Dermis microvascular lymphatic vessel endothelial cell (primary cell): Measurements from ENCODE around the gene COL25A1. TPM values are rescaled to one million over a fixed set of nuclear protein-coding genes. Genes with fewer than 3 reads are reported as not detected.
A peak's percentile ranks its signal among the peaks of the same experiment; 100 is the strongest.

ENCODE experiments used
- DNase-seq, 2 donors: peaks; one replicate each; pipeline versions ENCODE4 v3.0.0 to v3.0.0-alpha.2; 2010; ENCODE audit warnings: low read depth in 2 of 2
- total RNA-seq: library from RNA; depleted of rRNA; stranded (reverse); fragments of >200 nt; gene quantifications from 2 replicates; pipeline ENCODE4 v1.2.1, GENCODE V29; 2014

The COL25A1 gene
- total RNA-seq, 1 donor from 2014 or later: 0.13 TPM

DNA sequence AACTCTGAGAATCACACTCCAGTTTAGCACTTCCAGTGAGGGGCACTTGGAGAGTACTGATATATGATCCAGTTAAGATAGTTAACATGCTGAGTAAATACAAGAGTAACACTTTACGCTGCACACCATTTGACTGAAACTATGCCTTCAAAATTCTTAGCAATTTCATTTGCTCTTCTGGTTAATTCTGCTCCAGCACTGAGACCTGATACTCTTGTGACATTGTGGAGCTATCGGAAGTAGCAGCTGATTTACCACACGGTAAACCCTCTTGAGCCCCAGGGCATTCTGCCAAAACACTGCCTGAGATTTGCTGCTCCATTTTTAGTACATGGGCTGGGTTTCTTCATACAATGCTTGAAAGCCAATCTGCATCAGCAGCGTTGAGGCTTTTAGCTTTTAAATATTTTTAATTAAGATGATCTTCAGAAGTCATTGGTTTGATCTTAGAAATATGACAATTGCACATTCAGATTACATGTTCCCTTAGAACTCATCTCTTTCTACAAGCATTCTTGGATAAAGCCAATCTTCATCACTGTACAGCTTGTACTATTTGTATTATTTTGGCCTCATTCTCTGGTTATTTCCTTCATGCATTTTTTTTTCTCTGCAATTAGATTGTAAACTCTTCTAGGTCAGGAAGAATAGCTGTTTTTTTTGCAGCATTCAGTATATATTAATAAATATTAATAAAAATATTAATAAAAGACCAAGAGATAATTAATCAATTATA lies 471.8 kb downstream of the COL25A1 start:
- DNase-seq: no peak

GRCh38 chr4:108829966-108830492 lies 472.4 kb downstream of the COL25A1 start:
- no peak for DNase-seq

DNA sequence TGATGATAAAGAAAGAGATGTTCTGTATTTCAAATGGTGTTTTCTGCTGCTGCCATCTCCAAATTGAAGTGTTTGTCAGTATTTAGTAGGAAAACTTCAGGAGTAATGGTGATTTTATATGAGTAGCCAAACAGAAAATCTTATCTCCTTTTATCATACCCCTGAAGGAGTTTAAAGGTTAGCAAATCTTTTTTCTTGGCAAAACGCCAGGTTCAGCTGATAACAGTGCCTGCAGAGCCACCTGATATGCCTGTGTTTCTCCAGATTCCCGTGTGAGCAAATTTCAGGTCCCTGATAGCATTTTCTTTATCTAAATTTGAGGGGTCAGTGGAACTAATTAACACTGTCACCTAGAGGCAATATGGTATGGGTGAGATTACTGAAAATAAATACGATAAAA lies 473.8 kb downstream of the COL25A1 start:
- no peak for DNase-seq

- no peak for DNase-seq
These were observed 476.7 kb downstream of the COL25A1 start for GRCh38 chr4:108825737-108826136.

GRCh38 chr4:108821351-108821930 lies 481.0 kb downstream of the COL25A1 start:
- DNase-seq: no peak

DNA sequence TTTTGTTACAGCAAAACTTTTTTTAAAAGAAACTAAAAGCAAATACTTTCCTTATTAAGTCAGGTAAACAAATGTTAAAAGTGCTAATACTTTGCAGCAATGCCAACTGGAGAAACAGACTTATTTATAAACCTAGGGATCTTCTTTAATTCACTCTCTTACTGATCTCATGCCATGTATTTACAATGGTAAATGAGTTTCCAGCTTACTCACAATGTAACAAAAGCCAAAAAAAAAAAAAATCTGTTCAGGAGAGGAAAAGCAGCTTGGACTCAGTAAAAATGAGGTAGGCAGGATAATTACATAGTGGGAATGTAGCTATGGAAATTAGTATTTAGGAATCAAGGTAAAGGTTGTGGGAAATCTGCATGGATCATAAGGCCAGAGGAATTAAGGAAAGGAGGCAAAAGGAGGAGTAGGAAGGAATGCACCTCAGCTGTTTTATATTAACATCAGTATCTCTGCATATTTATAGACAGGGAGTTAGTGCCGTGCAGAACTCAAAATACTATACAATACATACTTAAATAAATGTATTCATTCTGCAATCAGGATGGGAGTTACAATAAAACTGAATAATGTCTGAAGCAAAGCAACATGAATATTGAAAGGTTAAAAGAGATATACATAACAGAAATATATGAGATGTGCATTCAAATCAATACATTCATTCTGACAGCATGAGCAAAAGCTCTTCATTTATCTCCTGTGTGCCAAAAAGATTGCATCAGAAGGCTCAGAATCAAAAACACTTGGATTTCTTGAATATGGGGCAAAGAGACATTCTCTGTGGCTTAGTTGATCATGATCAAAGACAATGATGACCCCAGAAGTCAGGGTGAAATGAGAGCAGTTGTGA lies 481.7 kb downstream of the COL25A1 start:
- no peak for DNase-seq

GRCh38 chr4:108814326-108814725 lies 488.1 kb downstream of the COL25A1 start:
- DNase-seq: no peak

DNA sequence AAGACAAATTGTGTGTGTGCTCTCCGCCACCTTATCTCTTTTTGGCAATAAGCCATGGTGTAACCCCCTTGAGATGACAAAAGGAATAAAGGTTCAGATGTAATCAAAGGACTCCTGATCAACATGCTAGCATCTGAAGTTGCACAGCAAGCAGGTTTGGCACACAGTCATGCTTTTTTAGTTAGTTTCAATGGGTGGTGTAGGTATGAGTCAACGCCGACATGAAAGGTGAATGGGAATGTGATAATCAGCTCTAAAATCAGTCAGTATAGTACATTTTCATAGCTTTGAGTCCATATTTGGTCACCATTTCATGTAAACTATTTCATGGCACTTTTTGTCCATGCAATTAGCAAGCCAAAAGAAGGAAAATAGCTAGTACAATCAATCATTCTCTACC lies 489.2 kb downstream of the COL25A1 start:
- no peak for DNase-seq

DNA sequence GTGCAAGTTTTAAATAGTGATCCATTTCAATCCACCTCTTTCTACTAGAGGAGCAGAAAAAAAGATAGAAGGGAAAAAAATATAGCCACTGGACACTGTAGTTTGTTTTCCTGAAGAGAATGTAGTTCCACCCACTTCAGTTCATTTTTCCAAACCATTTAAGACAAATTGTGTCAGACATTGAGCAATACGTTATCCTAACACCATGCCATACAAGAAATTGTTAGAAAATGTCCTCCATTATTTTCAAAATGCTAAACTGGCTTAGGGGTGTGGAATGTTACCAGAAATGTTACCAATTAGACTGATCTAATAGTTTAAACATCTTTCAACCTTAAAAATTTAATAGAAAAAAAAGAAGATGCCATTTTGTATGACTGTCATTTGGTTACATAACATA lies 491.0 kb downstream of the COL25A1 start:
- DNase-seq: no peak

GRCh38 chr4:108810087-108810486 lies 492.4 kb downstream of the COL25A1 start:
- DNase-seq: no peak

DNA sequence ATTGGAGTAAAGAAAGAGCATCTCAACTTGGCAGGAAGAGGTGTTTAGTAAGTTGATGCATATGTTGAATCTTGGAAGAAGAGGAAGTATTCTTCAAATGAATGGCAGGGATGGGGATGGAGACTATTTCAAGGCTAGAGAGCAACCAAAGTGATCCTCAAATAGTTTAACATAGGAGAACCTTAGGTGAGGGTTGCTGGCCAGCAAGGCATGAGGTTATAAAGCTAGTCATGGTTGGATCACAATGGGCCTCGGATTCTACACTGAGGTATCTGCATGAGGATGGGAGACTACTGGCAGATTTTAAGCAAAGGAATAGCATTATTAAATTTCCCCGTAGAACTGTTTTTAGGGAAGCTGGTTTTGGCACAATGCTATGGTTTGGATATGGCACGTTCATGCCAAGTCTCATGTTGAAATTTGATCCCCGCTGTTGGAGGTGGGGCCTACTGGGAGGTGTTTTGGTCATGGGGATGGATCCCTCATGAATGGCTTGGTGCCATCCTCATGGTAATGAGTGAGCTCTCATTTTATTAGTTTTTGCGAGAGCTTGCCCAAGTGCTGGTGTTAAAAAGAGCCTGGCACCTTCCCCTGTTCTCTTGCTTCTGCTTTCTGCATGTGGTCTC lies 497.7 kb downstream of the COL25A1 start:
- no peak for DNase-seq

- DNase-seq: no peak
These were observed 503.2 kb downstream of the COL25A1 start for GRCh38 chr4:108799306-108799705.

DNA sequence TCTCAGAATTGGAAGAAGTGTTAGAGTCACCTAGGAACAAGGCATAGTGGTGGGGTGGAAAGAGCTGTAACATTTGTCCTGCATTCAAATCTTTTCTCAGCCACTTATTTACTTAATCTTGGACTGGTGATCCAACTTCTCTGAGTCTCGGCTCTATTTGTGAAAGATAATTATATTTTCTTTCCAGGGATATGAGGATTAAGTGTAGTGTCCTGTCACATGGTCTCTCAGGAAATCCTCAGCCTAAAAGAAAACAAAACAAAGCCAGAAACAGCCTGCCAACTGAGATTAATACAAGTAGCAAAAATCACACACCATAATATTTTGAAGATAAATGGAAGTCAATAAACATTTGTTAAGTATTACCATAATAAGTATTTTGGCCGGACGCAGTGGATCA lies 506.3 kb downstream of the COL25A1 start:
- DNase-seq: peak in 1 of 2 donors; percentile 65

- DNase-seq: no peak
These were observed 506.7 kb downstream of the COL25A1 start for GRCh38 chr4:108795733-108796132.

DNA sequence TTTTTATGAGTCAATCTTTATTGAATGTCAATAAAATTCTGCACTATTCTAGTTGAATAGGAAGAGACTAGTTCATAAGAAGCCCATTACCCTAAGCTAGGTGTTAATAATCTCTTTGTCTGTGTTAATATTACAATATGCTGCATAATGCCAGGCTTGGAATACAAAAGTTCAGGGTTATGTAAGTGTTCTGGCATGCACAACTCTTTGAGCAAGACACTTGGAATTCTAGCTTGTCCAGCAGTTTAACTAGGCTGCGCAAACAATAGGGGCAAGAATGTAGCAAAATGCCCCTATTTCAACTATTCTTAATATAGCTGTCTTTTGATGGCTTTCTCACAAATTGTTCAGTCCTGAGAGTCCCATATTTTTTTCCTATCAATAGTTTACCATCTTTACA lies 508.3 kb downstream of the COL25A1 start:
- peak in 1 of 2 donors; percentile 2 for DNase-seq

DNA sequence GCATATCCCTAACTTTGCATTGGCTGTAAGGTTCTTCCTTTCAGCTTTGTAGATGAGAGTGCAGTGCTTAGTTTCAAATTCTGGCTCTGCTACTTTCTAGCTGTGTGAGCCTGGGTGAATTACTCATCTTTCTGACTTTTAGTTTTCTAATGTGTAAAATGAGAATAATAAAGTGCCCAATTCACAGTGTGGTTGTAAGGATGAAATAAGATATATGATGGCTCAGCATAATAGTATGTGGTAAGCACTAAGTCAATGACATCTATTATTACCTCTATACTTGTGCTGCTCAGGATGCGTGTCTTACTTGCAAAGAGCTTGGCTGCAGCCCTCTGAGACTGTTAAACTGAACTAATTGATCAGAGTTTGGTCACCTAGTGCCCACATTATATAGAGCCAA lies 509.0 kb downstream of the COL25A1 start:
- no peak for DNase-seq

DNA sequence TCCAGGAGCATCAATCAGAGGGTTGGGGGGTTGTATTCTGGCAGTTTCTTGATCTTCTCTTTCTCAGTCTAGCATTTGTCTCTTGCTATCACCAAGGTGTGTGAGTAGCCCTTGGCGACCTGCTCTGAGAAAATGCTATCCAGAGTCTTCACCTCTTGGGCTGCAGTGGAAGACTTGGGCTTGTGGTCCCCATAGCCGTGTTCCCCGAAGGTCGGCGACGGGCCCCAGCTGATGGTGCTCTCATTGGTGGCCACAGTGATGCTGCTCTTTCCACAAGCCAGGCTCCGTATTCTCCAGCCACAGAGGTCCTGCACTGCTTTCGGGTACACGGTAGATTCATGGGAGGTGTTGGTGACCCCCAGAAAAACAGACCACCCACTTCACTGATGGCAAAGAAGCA lies 513.7 kb downstream of the COL25A1 start:
- DNase-seq: no peak

- no peak for DNase-seq
These were observed 514.7 kb downstream of the COL25A1 start for GRCh38 chr4:108787724-108788123.

DNA sequence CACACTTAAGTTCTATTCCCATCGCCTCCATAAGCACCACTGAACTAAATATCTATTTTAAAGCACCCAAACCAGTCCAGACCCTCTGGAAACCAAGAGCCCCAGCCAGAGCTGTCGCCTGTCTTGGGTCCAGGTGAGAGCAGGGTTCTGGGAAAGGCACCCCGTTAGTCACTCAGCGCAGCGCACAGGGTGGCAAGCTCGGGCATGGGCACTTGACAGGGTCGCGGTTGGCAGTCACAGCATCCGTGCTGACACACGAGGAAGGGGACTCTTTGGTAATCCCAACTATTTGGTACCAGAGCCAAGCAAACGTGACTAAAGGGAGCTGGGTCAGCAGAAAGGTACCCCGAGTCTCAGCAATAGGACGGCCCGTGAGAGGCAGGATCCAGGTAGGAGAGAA lies 515.4 kb downstream of the COL25A1 start:
- no peak for DNase-seq

DNA sequence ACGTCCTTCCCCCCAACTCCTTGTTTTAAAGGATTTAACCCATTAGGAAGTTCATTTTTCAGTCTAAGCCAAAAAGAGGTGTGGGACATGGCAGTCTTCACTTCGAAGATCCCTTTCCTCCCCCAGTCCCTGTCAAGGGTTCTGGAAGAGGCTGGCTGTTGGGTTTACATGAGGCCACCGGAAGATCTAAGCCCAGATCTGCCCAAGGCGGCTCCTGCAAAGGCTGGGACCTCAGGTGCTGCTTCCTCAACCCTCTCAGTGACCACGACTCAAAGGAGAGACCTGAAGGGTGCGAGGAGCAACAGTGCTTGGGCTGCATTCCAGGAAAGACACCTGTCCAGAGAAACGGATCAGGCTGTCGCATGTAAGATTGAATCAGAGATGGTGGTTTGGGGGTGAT lies 516.1 kb downstream of the COL25A1 start:
- DNase-seq: no peak

GRCh38 chr4:108783665-108784463 lies 518.6 kb downstream of the COL25A1 start:
- peak in 1 of 2 donors; percentile 40 for DNase-seq
